BE2C (cell line): ENCODE results near the gene TUSC2.
A peak's percentile ranks its signal among the peaks of the same experiment; 100 is the strongest.

ENCODE experiments used
- DNase-seq: peaks from one replicate; pipeline ENCODE4 v3.0.0-alpha.2; 2020
- H3K27me3 ChIP-seq: fragments of 250-450 bp; sonication (Bioruptor Pico); 2 replicates; pipeline ENCODE4 v1.5.1; 2020; ENCODE audit warnings: mild to moderate bottlenecking
- H3K36me3 ChIP-seq: fragments of 250-450 bp; sonication (Bioruptor Pico); 2 replicates; pipeline ENCODE4 v1.5.1; 2020; ENCODE audit warnings: mild to moderate bottlenecking
- H3K4me1 ChIP-seq: fragments of 250-450 bp; sonication (Bioruptor Pico); 2 replicates; pipeline ENCODE4 v1.5.1; 2020
- H3K4me3 ChIP-seq: 2 replicates; pipeline ENCODE4 v1.5.1; 2011; ENCODE audit warnings: low read depth, low read length
- H3K9me3 ChIP-seq: fragments of 250-450 bp; sonication (Bioruptor Pico); 2 replicates; pipeline ENCODE4 v1.5.1; 2020
- TF ChIP-seq, protein P1 (sequence below): IDR thresholded peaks from 2 replicates; pipeline ENCODE4 v1.5.1; 2012; ENCODE audit warnings: mild to moderate bottlenecking, low read depth, low read length

Gene TUSC2

GRCh38 chr3:50303013-50303815 is 24.8 kb downstream of the TUSC2 start, which contains the start of gene HYAL1:
Gene HYAL1 (minus strand): TSS chr3:50303574. CDS start chr3:50302956, 618 bp downstream.
- Histone ChIP-seq H3K4me3 (no peak within 1 kb of the TSS), H3K9me3 (no peaks in the 10 kb centered on the region), H3K27me3 (no peaks in the 10 kb centered on the region), H3K4me1 (no peaks in the 10 kb centered on the region; the same call in 1 of the 2 replicates), H3K36me3 (no peaks in the 10 kb centered on the region)
- TF ChIP-seq, protein P1, sequence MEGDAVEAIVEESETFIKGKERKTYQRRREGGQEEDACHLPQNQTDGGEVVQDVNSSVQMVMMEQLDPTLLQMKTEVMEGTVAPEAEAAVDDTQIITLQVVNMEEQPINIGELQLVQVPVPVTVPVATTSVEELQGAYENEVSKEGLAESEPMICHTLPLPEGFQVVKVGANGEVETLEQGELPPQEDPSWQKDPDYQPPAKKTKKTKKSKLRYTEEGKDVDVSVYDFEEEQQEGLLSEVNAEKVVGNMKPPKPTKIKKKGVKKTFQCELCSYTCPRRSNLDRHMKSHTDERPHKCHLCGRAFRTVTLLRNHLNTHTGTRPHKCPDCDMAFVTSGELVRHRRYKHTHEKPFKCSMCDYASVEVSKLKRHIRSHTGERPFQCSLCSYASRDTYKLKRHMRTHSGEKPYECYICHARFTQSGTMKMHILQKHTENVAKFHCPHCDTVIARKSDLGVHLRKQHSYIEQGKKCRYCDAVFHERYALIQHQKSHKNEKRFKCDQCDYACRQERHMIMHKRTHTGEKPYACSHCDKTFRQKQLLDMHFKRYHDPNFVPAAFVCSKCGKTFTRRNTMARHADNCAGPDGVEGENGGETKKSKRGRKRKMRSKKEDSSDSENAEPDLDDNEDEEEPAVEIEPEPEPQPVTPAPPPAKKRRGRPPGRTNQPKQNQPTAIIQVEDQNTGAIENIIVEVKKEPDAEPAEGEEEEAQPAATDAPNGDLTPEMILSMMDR = peak; percentile 36
- DNase-seq = peak; percentile 45

DNA sequence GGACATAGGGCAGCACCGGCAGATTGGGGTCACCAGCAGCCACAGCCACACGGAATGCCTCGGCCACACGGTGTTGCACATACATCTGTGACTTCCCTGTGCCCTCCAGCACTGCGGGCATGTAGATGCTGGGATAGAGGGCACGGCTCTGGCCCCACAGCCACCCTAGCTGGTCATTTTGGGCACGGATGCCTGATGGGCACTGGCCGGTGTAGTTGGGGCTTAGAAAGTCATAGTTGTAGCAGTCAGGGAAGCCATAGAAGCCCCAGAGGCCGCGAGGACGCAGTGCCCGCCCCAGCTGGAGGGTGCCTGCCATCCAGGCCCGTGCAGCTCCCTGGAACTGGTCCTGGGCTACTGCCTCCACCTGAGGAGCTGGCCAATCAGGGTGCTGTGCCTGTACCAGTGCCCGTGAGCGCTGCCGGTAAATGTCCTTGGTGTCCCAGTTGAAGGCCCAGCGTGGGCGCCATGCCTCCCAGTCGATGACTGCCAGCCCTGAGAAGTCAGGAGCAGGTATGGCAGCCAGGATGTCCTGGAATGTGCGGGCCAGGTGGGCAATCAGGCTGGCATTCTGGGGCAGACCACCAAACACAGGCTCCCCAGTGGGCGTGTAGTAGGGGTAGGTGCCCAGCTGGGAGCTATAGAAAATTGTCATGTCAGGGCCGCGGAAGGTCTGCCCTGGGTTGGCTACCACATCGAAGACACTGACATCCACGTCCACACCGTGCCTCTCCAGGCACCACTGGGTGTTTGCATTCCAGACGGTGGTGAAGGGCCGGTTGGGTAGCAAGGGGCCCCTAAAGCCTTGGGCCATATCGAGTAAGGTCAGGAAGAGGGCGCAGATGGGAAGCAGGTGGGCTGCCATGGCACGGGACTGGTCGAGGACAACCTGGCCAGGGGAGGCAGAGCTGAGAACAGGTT is 25.7 kb downstream of the TUSC2 start:
- no peaks in the 10 kb centered on the region for H3K36me3 ChIP-seq
- no peak for DNase-seq
- H3K27me3 ChIP-seq = no peaks in the 10 kb centered on the region
- H3K4me1 ChIP-seq = no peaks in the 10 kb centered on the region; the same call in 1 of the 2 replicates
- H3K9me3 ChIP-seq = no peaks in the 10 kb centered on the region
- no peak overlapping the region for H3K4me3 ChIP-seq
- TF ChIP-seq, protein P1 = no peak

DNA sequence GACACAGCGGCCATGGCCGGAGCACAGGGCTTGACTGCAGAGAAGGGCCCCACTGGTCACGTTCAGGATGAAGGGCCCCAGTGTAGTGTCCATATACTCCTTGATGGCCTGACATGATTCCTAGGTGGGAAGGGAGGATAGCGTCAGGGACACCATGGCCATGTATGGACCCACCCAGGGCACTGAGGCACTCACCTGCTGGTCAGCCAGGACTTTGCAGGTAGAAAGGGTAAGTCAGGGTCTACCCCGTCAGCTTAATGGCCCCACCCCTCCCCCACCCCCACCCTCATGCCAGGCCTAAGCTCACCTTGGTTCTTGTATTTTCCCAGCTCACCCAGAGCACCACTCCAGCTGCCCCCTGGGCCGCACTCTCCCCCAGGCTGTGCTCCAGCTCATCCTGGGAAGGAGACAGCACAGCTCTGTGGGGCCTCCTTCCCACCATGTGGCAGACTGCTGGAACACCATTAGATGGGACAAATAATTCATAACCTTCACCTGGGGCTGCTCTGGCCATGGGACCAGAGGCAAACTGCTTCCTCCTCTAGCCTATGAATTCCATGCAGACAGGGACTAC is 27.3 kb downstream of the TUSC2 start:
- Histone ChIP-seq H3K4me3 (no peak overlapping the region), H3K4me1 (no peaks in the 10 kb centered on the region; the same call in 1 of the 2 replicates), H3K36me3 (no peaks in the 10 kb centered on the region), H3K27me3 (no peaks in the 10 kb centered on the region), H3K9me3 (no peaks in the 10 kb centered on the region)
- DNase-seq = no peak
- TF ChIP-seq, protein P1 = no peak

- Histone ChIP-seq H3K36me3 (no peaks in the 10 kb centered on the region), H3K9me3 (no peaks in the 10 kb centered on the region), H3K4me3 (peak overlapping the region; percentile 41), H3K27me3 (no peaks in the 10 kb centered on the region), H3K4me1 (no peaks in the 10 kb centered on the region; the same call in 1 of the 2 replicates)
- no peak for DNase-seq
- TF ChIP-seq, protein P1 = no peak
These were observed 27.9 kb downstream of the TUSC2 start for GRCh38 chr3:50299929-50300680.

DNA sequence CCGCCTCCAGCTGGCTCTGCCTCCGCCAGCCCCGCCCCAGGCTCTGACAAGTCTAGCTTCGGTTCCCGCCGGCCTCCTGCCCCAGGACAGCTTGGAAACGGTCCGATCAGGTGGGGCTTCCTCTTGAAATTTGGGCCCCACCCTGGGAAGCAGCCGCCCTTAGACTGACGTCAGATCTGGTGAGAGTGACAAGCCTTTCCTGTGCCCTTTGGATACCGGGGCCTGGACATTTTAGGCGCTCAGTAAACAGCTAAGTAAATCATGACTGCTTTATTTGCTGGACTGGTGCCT is 28.4 kb downstream of the TUSC2 start:
- no peaks in the 10 kb centered on the region for H3K36me3 ChIP-seq
- H3K4me1 ChIP-seq = no peaks in the 10 kb centered on the region; the same call in 1 of the 2 replicates

More for the DNA sequence above, 28.4 kb downstream of the TUSC2 start:
- no peak for DNase-seq
- Histone ChIP-seq H3K27me3 (no peaks in the 10 kb centered on the region), H3K9me3 (no peaks in the 10 kb centered on the region), H3K4me3 (peak overlapping the region; percentile 41)
- TF ChIP-seq, protein P1 = no peak
